Glutamatergic neuron (in vitro differentiated cells): ENCODE data around the gene PDE2A. TPM values are rescaled to one million over a fixed set of nuclear protein-coding genes. Genes with fewer than 3 reads are reported as not detected.

Experiments
- DNase-seq: peaks from one replicate; pipeline ENCODE4 v3.0.0; 2022
- H3K27ac Mint-ChIP-seq: one replicate; pipeline ENCODE4 v1.8.0; 2020; ENCODE audit warnings: mild to moderate bottlenecking, mixed read lengths, inconsistent platforms; ENCODE audit not compliant: unreplicated experiment
- H3K27me3 Mint-ChIP-seq: one replicate; pipeline ENCODE4 v1.8.0; 2020; ENCODE audit warnings: mild to moderate bottlenecking, moderate library complexity, mixed read lengths, inconsistent platforms; ENCODE audit not compliant: unreplicated experiment
- H3K36me3 Mint-ChIP-seq: one replicate; pipeline ENCODE4 v1.8.0; 2020; ENCODE audit warnings: mild to moderate bottlenecking, mixed read lengths, inconsistent platforms; ENCODE audit not compliant: unreplicated experiment
- H3K4me1 Mint-ChIP-seq: one replicate; pipeline ENCODE4 v1.8.0; 2020; ENCODE audit warnings: mild to moderate bottlenecking, low read depth, mixed read lengths, inconsistent platforms; ENCODE audit not compliant: unreplicated experiment
- H3K4me3 Mint-ChIP-seq: one replicate; pipeline ENCODE4 v1.8.0; 2020; ENCODE audit warnings: mild to moderate bottlenecking, mixed read lengths, inconsistent platforms; ENCODE audit not compliant: unreplicated experiment
- H3K9me3 Mint-ChIP-seq: one replicate; pipeline ENCODE4 v1.8.0; 2020; ENCODE audit warnings: mild to moderate bottlenecking, moderate library complexity, mixed read lengths, inconsistent platforms; ENCODE audit not compliant: unreplicated experiment
- total RNA-seq: library from RNA; stranded (reverse); fragmentation: NEBNext Ultra II Directional; extraction: Animal tissue kit (Norgen Biotek cat#: 25700); gene quantifications from one replicate; pipeline ENCODE4 v1.2.1, GENCODE V29; 2021; ENCODE audit not compliant: unreplicated experiment
- TF ChIP-seq, protein P1 (sequence below): fragments of 200-600 bp; sonication (generic); IDR thresholded peaks from one replicate; pipeline ENCODE4 v1.5.0; 2021; ENCODE audit not compliant: partially characterized antibody, unreplicated experiment

The PDE2A gene
- total RNA-seq, 1 donor from 2014 or later: 16.9 TPM

DNA sequence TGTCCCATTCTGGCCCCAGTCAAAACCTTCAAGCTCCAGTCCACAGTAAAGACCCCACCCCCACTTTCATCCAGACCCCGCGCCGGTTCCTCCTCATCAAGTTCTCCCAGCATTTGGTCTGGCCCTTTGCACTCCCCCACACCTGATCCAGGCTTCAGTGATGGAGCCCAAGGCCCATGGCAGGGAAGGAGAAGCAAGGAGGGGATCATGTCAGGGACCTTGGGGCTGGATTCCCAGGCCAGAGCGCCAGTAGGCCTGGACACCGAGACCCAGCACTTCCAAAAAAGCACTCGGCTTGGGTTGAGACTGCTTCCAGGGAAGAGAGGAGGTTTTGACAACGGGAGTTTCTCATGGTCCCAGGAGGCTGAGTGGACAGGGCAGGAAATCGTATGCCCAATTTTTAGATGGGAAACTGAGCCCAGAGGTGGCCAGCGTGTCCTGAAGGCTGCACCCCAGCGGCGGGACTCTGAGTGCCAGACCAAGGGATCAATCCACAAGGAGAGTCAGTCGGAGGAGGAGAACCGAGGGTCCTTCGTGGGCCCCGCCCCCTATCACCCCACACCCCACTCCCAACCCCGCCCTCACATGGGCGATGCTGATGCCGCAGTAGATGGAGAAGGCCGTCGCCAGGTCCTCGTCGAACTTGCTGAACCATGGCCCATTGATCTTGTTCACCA, 90.5 kb downstream of the PDE2A start:
- Mint-ChIP-seq H3K9me3 (peaks cover 1% of the 10 kb centered on the region), H3K4me3 (peak overlapping the region; percentile 49), H3K36me3 (peaks cover 4% of the 10 kb centered on the region), H3K4me1 (peaks cover 3% of the 10 kb centered on the region), H3K27me3 (peaks cover 19% of the 10 kb centered on the region), H3K27ac (no peak overlapping the region)
- DNase-seq: no peak
- TF ChIP-seq, protein P1, sequence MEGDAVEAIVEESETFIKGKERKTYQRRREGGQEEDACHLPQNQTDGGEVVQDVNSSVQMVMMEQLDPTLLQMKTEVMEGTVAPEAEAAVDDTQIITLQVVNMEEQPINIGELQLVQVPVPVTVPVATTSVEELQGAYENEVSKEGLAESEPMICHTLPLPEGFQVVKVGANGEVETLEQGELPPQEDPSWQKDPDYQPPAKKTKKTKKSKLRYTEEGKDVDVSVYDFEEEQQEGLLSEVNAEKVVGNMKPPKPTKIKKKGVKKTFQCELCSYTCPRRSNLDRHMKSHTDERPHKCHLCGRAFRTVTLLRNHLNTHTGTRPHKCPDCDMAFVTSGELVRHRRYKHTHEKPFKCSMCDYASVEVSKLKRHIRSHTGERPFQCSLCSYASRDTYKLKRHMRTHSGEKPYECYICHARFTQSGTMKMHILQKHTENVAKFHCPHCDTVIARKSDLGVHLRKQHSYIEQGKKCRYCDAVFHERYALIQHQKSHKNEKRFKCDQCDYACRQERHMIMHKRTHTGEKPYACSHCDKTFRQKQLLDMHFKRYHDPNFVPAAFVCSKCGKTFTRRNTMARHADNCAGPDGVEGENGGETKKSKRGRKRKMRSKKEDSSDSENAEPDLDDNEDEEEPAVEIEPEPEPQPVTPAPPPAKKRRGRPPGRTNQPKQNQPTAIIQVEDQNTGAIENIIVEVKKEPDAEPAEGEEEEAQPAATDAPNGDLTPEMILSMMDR: no peak

DNA sequence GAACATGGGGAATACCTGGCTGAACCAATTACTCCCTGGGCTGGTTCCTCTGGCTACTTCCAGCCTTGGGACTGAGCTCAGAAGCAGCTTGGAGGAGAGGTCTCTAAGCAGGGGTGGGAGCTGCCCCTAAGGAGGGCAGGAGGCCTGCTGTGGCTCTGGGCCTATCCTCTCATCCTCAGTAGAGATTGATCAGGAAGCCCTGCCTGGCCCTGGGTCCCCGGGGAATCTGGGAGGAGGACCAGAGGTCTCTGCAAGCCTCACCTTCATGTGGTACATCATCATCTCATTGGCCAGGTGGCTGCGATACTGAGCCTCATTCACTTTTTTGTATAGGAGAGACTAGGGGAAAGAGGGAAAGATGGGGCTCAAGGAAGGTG, 91.1 kb downstream of the PDE2A start:
- Mint-ChIP-seq H3K9me3 (peaks cover 1% of the 10 kb centered on the region), H3K4me3 (no peak overlapping the region), H3K36me3 (peaks cover 4% of the 10 kb centered on the region), H3K4me1 (peaks cover 3% of the 10 kb centered on the region), H3K27me3 (peaks cover 17% of the 10 kb centered on the region), H3K27ac (no peak overlapping the region)
- TF ChIP-seq, protein P1: no peak
- DNase-seq: no peak

DNA sequence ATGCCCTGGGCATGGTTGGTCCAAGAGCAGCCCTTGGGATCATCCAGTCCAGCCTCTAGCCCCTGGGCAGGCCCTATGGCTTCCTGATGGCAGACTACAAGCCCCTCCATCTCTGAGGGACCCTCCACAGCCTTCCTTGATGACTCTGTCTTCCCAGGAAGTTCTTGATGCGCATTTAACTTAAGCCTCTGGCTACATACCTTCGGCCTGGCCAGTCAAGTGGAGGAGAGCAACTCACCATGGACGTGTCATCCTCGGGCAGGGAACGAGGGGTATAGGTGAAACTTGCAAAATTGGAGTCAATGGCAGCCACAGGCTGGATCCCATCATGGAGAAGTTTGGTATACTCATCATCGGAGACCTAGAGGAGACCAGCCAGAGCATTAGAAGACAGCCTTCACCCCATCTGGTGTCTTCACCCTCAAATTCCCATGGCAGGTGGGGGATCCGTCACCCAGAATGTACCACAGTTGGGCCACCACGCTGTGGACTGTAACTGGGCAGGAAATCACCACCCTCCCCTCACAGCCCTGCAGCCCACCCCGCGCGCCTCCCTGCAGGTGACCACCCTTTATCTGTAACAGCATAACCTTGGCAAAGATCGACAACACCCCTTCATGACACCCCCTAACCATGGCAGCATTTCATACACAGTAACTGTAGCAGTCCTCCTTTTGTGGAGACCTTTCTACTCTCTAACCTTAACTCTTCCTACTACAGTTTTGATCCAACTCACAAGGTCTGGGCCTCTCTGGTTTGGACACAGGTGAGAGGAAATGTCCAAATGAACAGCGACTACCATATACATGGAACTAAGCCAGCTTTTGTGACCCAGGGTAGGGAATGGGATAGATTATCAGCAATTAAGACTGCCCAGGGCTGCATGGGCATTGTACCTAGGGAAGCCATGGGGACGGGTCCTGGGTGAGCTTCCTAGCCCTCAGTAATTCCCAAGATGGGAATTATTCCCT, 91.7 kb downstream of the PDE2A start:
- H3K36me3 Mint-ChIP-seq: peaks cover 4% of the 10 kb centered on the region
- H3K4me3 Mint-ChIP-seq: no peak overlapping the region
- H3K9me3 Mint-ChIP-seq: peaks cover 1% of the 10 kb centered on the region
- H3K27me3 Mint-ChIP-seq: peaks cover 16% of the 10 kb centered on the region
- no peak overlapping the region for H3K27ac Mint-ChIP-seq
- DNase-seq: peak; percentile 8
- H3K4me1 Mint-ChIP-seq: peaks cover 1% of the 10 kb centered on the region
- TF ChIP-seq, protein P1: no peak

DNA sequence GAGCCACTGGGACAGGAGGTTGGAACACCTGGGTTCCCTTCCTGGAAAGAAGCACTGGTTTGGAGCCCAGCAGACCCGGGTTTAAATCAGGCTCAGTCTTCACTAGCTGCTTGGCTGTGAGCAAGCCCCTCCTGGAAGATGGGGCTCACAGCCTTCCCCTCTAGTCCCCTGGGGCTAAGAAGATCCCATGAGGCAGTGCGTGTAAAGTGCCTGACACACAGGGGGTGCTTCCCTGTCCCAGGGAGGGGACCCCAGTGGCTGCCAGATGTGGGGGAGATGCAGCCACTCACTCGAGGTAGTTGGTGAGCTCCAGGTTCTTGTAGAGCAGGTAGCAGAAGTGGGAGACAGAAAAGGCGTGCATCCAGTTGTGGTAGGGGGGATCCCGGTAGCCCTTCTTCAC, 93.2 kb downstream of the PDE2A start:
- DNase-seq: no peak
- H3K4me1 Mint-ChIP-seq: no peaks in the 10 kb centered on the region

More for the DNA sequence above, 93.2 kb downstream of the PDE2A start:
- peaks cover 4% of the 10 kb centered on the region for H3K36me3 Mint-ChIP-seq
- peaks cover 1% of the 10 kb centered on the region for H3K9me3 Mint-ChIP-seq
- TF ChIP-seq, protein P1: no peak
- H3K27me3 Mint-ChIP-seq: peaks cover 14% of the 10 kb centered on the region
- H3K4me3 Mint-ChIP-seq: no peak overlapping the region
- H3K27ac Mint-ChIP-seq: no peak overlapping the region
